ENCODE data around the gene ZNF330.

- TF ChIP-seq, protein P1, sequence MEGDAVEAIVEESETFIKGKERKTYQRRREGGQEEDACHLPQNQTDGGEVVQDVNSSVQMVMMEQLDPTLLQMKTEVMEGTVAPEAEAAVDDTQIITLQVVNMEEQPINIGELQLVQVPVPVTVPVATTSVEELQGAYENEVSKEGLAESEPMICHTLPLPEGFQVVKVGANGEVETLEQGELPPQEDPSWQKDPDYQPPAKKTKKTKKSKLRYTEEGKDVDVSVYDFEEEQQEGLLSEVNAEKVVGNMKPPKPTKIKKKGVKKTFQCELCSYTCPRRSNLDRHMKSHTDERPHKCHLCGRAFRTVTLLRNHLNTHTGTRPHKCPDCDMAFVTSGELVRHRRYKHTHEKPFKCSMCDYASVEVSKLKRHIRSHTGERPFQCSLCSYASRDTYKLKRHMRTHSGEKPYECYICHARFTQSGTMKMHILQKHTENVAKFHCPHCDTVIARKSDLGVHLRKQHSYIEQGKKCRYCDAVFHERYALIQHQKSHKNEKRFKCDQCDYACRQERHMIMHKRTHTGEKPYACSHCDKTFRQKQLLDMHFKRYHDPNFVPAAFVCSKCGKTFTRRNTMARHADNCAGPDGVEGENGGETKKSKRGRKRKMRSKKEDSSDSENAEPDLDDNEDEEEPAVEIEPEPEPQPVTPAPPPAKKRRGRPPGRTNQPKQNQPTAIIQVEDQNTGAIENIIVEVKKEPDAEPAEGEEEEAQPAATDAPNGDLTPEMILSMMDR (IDR thresholded peaks at IDR 0.05; ENCODE audit: low read depth, low read length): no peak
- TF ChIP-seq EZH2phosphoT487 (IDR thresholded peaks at IDR 0.05; ENCODE audit: low read depth): no peak
Observed at GRCh38 chr4:141258558-141258957, 37.9 kb downstream of the ZNF330 start.
